IgD-negative memory B cell (primary cell): Measurements from ENCODE around the gene PRM1. TPM values are rescaled to one million over a fixed set of nuclear protein-coding genes. Genes with fewer than 3 reads are reported as not detected.

Experiments
- H3K27ac Mint-ChIP-seq, 3 donors: one replicate each; pipeline ENCODE4 v1.8.0; 2020 to 2022; ENCODE audit warnings: mild to moderate bottlenecking in 3 of 3, mixed read lengths in 3 of 3, moderate library complexity in 1 of 3
- H3K27me3 Mint-ChIP-seq: one replicate; pipeline ENCODE4 v1.8.0; 2021; ENCODE audit warnings: mixed read lengths
- H3K36me3 Mint-ChIP-seq: one replicate; pipeline ENCODE4 v1.8.0; 2020; ENCODE audit warnings: mild to moderate bottlenecking, mixed read lengths
- H3K4me1 Mint-ChIP-seq, 3 donors: one replicate each; pipeline ENCODE4 v1.8.0; 2020 to 2022; ENCODE audit warnings: mixed read lengths in 3 of 3, mild to moderate bottlenecking in 1 of 3
- H3K4me3 Mint-ChIP-seq, 4 donors: one replicate each; pipeline ENCODE4 v1.8.0; 2020 to 2022; ENCODE audit warnings: mild to moderate bottlenecking in 4 of 4, mixed read lengths in 4 of 4, moderate library complexity in 3 of 4
- H3K9me3 Mint-ChIP-seq, 3 donors: one replicate each; pipeline ENCODE4 v1.8.0; 2020 to 2021; ENCODE audit warnings: mixed read lengths in 3 of 3, mild to moderate bottlenecking in 1 of 3
- polyA plus RNA-seq: library from polyadenylated mRNA; unstranded; fragments of 300-500 nt; fragmentation: Illumina TruSeq; gene quantifications from one replicate; pipeline ENCODE4 v1.2.3, GENCODE V29; 2021

Gene PRM1
- polyA plus RNA-seq, 1 donor from 2014 or later, result not detected

- Mint-ChIP-seq H3K27ac (peak overlapping the region in 2 of 3 donors; percentile 59 to 80), H3K4me1 (peaks cover 25 to 39% (median 34%) of the 10 kb centered on the region in 3 donors), H3K9me3 (no peaks in the 10 kb centered on the region)
Observed at GRCh38 chr16:11259655-11260595, 21.2 kb downstream of the PRM1 start.

GRCh38 chr16:11258553-11259492, 22.3 kb downstream of the PRM1 start:
- H3K27ac Mint-ChIP-seq, result peak overlapping the region; percentile 78 to 97 (median 94)
- no peaks in the 10 kb centered on the region for H3K27me3 Mint-ChIP-seq
- H3K9me3 Mint-ChIP-seq, result no peaks in the 10 kb centered on the region
- H3K4me1 Mint-ChIP-seq, result peaks cover 24 to 36% (median 28%) of the 10 kb centered on the region in 3 donors
- peak overlapping the region; percentile 55 to 100 (median 84) for H3K4me3 Mint-ChIP-seq
- peaks cover 2% of the 10 kb centered on the region for H3K36me3 Mint-ChIP-seq

More at GRCh38 chr16:11259655-11260595, 21.2 kb downstream of the PRM1 start:
- H3K4me3 Mint-ChIP-seq, result peak overlapping the region in 2 of 4 donors; percentile 30 to 100
- H3K36me3 Mint-ChIP-seq, result peaks cover 2% of the 10 kb centered on the region
- no peaks in the 10 kb centered on the region for H3K27me3 Mint-ChIP-seq

GRCh38 chr16:11257131-11257938, 23.8 kb downstream of the PRM1 start:
- Mint-ChIP-seq H3K4me3 (peak overlapping the region; percentile 97 to 100 (median 100)), H3K27me3 (no peaks in the 10 kb centered on the region), H3K9me3 (no peaks in the 10 kb centered on the region), H3K4me1 (peaks cover 34 to 47% (median 38%) of the 10 kb centered on the region in 3 donors), H3K27ac (peak overlapping the region; percentile 90 to 97 (median 96)), H3K36me3 (peaks cover 2% of the 10 kb centered on the region)

- no peaks in the 10 kb centered on the region for H3K9me3 Mint-ChIP-seq
Observed at GRCh38 chr16:11256661-11257130, 24.4 kb downstream of the PRM1 start.

GRCh38 chr16:11255737-11256660, 25.1 kb downstream of the PRM1 start, which contains the start of gene SOCS1:
SOCS1 (minus strand) TSS chr16:11256204; CDS start chr16:11255478, 726 bp downstream.
- peaks cover 34 to 52% (median 43%) of the 10 kb centered on the region in 3 donors for H3K4me1 Mint-ChIP-seq
- H3K9me3 Mint-ChIP-seq, result no peaks in the 10 kb centered on the region
- H3K4me3 Mint-ChIP-seq, result peak within 1 kb of the TSS; percentile 97 to 100 (median 100)
- no peaks in the 10 kb centered on the region for H3K27me3 Mint-ChIP-seq
- H3K27ac Mint-ChIP-seq, result peak within 1 kb of the TSS; percentile 96 to 98 (median 98)
- peaks cover 3% of the 10 kb centered on the region for H3K36me3 Mint-ChIP-seq

More at GRCh38 chr16:11256661-11257130, 24.4 kb downstream of the PRM1 start:
- H3K27me3 Mint-ChIP-seq, result no peaks in the 10 kb centered on the region
- peak overlapping the region; percentile 97 to 100 (median 100) for H3K4me3 Mint-ChIP-seq
- H3K36me3 Mint-ChIP-seq, result peaks cover 3% of the 10 kb centered on the region
- H3K27ac Mint-ChIP-seq, result peak overlapping the region; percentile 96 to 98 (median 97)
- peaks cover 34 to 52% (median 43%) of the 10 kb centered on the region in 3 donors for H3K4me1 Mint-ChIP-seq

- peaks cover 34 to 51% (median 43%) of the 10 kb centered on the region in 3 donors for H3K4me1 Mint-ChIP-seq
- H3K27ac Mint-ChIP-seq, result peak overlapping the region; percentile 35 to 98 (median 67)
- peak overlapping the region; percentile 84 to 95 (median 92) for H3K4me3 Mint-ChIP-seq
- H3K36me3 Mint-ChIP-seq, result peaks cover 3% of the 10 kb centered on the region
- H3K27me3 Mint-ChIP-seq, result no peaks in the 10 kb centered on the region
- no peaks in the 10 kb centered on the region for H3K9me3 Mint-ChIP-seq
Observed at GRCh38 chr16:11254913-11255736, 26.0 kb downstream of the PRM1 start.

- peak overlapping the region; percentile 67 to 98 (median 87) for H3K27ac Mint-ChIP-seq
- H3K4me3 Mint-ChIP-seq, result peak overlapping the region; percentile 84 to 95 (median 92)
- peaks cover 34 to 44% (median 41%) of the 10 kb centered on the region in 3 donors for H3K4me1 Mint-ChIP-seq
- H3K27me3 Mint-ChIP-seq, result no peaks in the 10 kb centered on the region
- H3K9me3 Mint-ChIP-seq, result no peaks in the 10 kb centered on the region
- H3K36me3 Mint-ChIP-seq, result peaks cover 3% of the 10 kb centered on the region
Observed at GRCh38 chr16:11253995-11254912, 26.9 kb downstream of the PRM1 start.

- no peaks in the 10 kb centered on the region for H3K27me3 Mint-ChIP-seq
- H3K4me1 Mint-ChIP-seq, result peaks cover 30 to 38% (median 36%) of the 10 kb centered on the region in 3 donors
Observed at GRCh38 chr16:11253009-11253994, 27.8 kb downstream of the PRM1 start.

GRCh38 chr16:11252482-11252931, 28.6 kb downstream of the PRM1 start:
- H3K36me3 Mint-ChIP-seq, result peaks cover 3% of the 10 kb centered on the region

More at GRCh38 chr16:11253009-11253994, 27.8 kb downstream of the PRM1 start:
- Mint-ChIP-seq H3K27ac (peak overlapping the region; percentile 63 to 98 (median 87)), H3K36me3 (peaks cover 3% of the 10 kb centered on the region), H3K9me3 (no peaks in the 10 kb centered on the region), H3K4me3 (peak overlapping the region; percentile 67 to 95 (median 86))

More at GRCh38 chr16:11252482-11252931, 28.6 kb downstream of the PRM1 start:
- H3K27ac Mint-ChIP-seq, result peak overlapping the region in 2 of 3 donors; percentile 95 to 98
- no peaks in the 10 kb centered on the region for H3K27me3 Mint-ChIP-seq
- H3K4me1 Mint-ChIP-seq, result peaks cover 23 to 33% (median 31%) of the 10 kb centered on the region in 3 donors
- no peaks in the 10 kb centered on the region for H3K9me3 Mint-ChIP-seq
- H3K4me3 Mint-ChIP-seq, result peak overlapping the region; percentile 52 to 95 (median 71)
